GM19372 (cell line): ENCODE data around the gene LIME1.
A peak's percentile ranks its signal among the peaks of the same experiment; 100 is the strongest.
"Not testable (repeated sequence)": the region's sequence is repeated elsewhere in the genome, so short reads cannot be mapped to it uniquely, and the experiment has no call there.

ENCODE experiments used
- ATAC-seq: cut with Tn5 transposase; IDR thresholded peaks from one replicate; pipeline ENCODE4 v1.9.1; 2021; ENCODE audit warnings: mild to moderate bottlenecking, low read depth, moderate library complexity; ENCODE audit not compliant: unreplicated experiment

LIME1 gene

DNA sequence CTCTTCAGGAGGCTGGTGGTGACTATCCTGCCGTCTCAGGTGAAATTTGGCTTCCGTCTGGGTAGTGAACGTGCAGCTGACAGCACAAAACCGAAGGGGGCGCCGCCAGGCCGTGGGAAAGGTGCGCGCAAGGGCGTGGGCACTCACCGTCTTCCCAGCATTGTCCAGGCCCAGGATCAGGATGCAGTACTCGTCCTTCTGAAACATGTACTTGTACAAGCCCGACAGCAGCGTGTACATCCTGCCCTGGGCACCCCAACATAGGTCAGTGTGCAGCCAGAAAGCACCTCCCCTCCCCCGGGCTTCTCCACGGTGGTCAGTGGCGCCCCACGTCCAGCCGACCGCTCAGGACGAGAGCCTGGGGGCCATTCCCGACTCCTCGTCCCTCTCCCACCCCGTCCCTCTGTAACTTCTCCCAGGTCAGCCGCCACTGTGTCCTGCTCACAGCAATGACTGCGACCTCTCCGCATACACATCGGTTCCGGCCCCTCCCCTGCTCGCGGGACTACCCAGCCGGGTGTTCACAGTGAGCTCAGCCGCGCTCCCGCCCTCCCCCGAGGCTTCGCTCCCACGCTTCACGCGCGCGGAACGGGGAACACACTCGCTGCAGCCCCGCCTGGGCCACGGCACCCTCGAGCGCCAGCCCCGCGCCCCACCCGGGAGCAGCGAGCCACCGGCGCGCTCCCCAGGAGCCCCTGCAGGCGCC, 29.5 kb upstream of the LIME1 start:
- peak; percentile 23 for ATAC-seq

DNA sequence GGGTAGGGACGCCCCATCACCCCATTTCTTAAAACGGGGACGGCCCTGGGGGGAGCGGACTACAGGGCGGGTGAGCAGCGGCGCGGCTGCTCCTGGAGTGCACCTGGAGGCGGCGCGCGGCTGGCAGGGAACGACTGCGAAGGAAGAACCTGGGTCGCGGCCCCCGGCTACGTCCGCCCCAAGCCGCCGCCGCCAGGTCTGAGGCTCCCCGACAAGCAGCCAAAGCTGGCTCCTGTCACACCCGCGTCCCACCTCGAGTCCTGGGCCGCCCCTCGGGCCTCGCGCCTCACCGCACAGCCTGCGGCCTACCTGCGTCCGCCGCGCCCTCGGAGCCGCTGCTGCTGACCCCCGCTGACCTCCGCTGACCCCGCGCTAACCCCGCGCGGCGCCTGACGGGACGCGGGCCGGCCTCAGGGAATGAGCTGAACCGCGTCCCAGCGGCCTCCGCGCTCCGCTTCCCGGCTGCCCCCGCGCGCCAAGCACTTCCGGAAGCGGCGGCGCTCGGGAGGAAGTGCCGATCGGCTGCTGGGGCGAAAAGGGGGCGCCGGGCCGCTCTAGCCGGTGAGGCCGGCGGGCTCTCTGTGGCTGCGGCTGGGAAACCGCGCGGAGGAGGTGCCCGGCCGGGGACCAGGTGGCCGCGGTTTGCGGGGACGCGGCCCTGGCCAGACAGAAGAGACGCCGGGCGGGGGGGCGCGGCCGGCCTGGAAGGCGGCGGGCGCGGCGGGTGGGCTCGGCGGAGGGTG, 28.7 kb upstream of the LIME1 start, which contains the start of the genes ARFRP1 and ZGPAT:
Gene ARFRP1 (minus strand): TSS at position 419 of the 743 bp plus-strand sequence. CDS start 885 bp downstream, outside the sequence.
Gene ZGPAT (plus strand): TSS at position 482 of the 743 bp plus-strand sequence. CDS start 542 bp downstream, outside the sequence.
- ATAC-seq = peak; percentile 76

DNA sequence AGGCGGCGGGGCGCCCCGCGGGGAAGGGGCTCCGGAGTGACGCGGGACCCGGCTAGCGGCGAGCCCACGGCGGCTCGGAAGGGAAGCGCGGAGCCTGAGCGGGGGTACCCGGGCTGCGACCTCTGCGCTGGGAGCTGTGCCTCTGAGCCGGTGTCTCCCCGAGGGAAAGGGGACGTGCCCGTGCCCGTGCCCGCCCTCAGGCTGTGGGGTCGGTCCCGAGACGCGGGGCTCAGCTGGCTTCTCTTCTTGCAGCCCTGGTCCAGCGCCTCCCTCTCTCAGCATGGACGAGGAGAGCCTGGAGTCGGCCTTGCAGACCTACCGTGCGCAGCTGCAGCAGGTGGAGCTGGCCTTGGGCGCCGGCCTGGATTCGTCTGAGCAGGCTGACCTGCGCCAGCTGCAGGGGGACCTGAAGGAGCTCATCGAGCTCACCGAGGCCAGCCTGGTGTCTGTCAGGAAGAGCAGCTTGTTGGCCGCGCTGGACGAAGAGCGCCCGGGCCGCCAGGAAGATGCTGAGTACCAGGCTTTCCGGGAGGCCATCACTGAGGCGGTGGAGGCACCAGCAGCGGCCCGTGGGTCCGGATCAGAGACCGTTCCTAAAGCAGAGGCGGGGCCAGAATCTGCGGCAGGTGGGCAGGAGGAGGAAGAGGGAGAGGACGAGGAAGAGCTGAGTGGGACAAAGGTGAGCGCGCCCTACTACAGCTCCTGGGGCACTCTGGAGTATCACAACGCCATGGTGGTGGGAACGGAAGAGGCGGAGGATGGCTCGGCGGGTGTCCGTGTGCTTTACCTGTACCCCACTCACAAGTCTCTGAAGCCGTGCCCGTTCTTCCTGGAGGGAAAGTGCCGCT, 27.9 kb upstream of the LIME1 start:
- ATAC-seq = no peak

DNA sequence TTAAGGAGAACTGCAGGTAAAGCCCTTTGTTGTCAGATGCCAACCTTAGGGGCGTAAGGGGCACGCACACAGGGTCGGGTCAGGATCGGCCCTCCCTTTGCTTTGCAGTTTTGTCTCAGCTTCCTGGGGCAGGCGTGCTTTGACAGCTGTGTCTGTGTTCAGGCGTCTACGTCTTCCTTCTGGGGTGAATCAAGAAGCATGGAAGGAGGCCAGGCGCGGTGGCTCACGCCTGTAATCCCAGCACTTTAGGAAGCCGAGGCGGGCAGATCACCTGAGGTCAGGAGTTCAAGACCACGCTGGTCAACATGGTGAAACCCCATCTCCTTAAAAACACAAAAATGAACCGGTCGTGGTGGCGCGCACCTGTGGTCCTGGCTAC, 27.3 kb upstream of the LIME1 start:
- no peak for ATAC-seq

DNA sequence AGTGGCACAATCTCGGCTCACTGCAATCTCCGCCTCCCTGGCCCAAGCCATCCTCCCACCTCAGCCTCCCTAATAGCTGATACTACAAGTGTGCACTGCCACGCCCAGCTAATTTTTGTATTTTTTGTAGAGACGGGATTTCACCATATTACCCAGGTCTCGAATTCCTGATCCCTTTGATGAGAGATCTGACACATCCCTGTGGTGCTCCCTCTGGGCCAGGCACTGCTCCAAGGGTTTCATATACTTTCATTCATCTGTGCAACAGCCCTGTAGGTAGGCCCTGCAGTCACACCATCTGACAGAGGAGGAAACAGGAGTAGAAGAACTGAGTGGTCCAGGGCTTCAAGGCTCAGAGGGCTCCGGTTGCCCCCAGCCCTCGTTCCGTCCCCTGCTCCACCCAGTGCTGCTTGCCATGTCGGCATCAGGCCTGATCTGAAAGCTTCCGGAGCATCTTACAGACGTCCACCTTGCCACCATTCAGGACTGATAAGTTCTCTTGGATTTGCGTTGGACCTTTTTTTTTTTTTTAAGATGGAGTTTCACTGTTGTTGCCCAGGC, 25.3 kb upstream of the LIME1 start:
- ATAC-seq = no peak

DNA sequence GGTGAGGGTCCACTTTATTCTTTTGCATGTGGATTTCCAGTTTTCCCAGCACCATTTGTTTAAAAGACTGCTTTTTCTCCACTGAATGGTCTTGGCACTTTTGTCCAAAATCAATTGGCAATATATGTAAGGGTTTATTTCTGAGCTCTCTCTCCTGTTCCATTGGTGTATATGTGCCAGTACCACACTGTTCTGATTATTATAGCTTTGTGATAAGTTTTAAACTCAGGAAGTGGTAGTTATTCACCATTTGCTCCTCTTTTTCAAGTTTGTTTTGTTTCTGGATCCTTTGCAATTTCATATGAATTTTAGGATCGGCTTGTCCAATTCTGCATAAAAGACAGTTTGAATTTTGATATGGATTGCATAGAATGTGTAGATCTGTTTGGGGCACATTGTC, 24.3 kb upstream of the LIME1 start:
- no peak for ATAC-seq

DNA sequence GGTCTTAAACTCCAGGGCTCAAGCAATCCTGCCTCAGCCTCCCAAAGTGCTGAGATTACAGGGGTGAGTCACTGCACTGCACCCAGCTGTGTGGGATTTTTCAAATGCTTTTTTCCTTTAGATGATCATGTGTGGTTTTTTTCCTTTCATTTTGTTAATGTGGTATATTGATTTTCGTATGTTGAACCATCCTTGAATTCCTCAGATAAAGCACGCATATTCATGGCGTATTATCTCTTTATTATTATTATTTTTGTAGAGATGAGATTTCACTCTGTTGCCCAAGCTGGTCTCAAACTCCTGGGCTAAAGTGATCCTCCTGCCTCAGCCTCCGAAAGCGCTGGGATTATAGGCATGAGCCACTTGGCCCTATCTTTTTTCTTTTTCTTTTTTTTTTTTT, 21.6 kb upstream of the LIME1 start:
- ATAC-seq = no peak

DNA sequence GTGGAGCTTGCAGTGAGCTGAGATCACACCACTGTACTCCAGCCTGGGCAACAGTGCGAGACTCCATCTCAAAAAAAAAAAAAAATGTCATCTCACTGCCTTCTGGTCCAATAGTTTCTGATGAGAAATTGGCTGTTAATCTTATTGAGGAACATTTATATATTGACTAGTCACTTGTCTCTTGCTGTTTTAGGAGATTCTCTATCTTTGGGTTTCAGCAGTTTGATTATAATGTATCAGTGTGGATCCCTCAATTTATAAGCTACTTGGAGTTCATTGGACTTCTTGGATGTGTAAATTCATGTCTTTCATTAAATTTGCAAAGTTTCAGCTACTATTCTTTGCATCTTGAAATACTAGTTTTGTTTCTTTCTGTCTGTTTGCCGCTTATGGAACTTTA, 17.5 kb upstream of the LIME1 start:
- no peak for ATAC-seq

DNA sequence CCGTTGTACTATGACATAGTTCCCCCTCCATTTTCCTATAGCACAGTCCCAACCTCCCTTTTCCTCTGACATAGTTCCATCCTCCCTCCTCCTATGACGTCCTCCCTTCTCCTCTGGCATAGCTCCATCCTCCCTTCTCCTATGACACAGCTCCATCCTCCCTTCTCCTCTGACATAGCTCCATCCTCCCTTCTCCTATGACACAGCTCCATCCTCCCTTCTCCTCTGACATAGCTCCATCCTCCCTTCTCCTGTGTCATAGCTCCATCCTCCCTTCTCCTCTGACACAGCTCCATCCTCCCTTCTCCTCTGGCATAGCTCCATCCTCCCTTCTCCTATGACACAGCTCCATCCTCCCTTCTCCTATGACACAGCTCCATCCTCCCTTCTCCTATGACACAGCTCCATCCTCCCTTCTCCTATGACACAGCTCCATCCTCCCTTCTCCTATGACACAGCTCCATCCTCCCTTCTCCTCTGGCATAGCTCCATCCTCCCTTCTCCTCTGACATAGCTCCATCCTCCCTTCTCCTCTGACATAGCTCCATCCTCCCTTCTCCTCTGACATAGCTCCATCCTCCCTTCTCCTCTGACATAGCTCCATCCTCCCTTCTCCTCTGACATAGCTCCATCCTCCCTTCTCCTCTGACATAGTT, 13.4 kb upstream of the LIME1 start:
- ATAC-seq = not testable (repeated sequence)

DNA sequence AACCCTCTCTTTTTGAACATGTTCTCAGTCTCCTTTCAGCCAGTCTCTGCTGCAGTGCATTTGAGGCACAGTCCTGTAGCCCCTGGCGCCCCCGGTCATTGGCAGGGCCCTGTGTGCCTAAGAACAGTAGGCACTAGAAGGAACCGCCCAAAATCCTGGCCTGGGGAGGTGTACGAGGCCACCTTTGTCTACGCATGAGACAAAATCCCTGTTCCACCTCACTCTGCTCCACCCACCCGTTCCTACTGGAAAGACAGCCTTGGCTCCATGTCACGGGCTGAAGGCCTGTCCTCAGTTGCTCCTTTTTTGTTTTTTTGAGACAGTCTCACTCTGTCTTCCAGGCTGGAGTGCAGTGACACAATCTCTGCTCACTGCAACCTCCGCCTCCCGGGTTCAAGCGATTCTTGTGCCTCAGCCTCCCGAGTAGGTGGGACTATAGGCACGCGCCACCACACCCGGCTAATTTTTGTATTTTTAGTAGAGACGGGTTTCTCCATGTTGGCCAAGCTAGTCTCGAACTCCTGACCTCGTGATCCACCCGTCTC, 6.2 kb upstream of the LIME1 start:
- not testable (repeated sequence) for ATAC-seq

DNA sequence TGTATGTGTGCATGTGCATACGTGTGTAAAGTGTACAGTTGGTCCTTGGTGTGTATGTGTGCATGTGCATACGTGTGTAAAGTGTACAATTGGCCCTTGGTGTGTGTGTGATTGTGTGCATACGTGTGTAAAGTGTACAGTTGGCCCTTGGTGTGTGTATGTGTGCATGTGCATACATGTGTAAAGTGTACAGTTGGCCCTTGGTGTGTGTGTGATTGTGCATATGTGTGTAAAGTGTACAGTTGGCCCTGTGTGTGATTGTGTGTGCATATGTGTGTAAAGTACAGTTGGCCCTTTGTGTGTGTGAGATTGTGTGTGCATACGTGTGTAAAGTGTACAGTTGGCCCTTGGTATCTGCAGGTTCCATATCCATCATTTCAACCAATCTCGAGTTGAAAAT, 5.1 kb upstream of the LIME1 start:
- no peak for ATAC-seq

DNA sequence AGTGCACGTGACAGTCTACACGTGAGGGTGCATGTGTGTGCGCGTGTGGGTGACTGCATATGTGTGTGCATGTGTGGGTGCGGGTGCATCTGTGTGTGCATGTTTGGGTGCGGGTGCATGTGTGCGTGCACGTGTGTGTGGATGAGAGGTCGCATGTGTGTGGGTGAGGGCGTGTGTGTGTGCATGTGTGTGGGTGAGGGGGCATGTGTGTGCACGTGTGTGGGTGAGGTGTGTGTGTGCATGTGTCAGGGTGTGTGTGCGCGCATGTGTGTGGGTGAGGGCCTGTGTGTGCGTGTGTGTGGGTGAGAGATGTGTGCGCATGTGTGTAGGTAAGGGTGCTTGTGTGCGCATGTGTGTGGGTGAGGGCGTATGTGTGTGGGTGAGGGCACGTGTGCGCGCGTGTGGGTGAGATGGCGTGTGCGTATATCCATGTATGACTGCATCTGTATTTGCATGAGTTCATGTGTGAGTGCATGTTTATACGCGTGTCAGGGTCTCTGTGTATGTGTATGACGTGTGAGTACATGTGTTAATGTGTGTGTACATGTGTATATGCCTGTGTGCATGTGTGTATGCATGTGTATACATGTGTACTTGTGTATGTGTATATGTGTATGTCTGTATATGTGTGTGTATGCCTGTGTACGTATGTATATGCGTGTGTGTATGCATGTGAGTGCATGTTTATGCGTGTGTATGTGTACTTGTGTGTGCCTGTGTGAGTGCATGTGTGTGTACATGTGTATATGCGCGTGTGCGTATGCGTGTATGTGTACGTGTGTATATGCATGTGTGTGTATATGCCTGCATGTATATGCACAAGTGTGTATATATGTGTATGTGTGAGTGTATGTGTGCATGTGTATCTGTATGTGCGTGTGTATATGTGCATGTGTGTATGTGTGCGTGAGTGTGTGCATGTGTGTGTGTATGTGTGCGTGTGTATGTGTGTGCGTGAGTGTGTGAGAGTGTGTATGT, 4.1 kb upstream of the LIME1 start:
- no peak for ATAC-seq

DNA sequence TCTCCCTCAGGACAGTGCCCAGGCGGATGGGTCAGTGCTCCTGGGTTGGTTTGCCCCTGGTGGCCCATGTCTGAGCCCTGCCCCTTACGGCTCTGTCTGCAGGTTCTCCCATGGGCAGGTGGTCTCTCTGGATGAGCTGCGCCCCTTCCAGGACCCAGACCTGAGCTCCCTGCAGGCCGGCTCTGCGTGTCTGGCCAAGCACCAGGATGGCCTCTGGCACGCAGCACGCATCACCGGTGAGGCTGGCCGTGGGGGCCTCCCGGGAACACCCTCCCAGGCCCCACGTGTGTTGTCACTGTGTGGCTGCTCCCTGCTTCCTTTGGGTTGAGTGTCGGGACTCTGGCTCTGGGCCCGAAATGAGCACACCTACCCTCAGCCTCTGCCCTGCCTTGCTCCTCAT, 3.3 kb upstream of the LIME1 start:
- ATAC-seq = no peak

DNA sequence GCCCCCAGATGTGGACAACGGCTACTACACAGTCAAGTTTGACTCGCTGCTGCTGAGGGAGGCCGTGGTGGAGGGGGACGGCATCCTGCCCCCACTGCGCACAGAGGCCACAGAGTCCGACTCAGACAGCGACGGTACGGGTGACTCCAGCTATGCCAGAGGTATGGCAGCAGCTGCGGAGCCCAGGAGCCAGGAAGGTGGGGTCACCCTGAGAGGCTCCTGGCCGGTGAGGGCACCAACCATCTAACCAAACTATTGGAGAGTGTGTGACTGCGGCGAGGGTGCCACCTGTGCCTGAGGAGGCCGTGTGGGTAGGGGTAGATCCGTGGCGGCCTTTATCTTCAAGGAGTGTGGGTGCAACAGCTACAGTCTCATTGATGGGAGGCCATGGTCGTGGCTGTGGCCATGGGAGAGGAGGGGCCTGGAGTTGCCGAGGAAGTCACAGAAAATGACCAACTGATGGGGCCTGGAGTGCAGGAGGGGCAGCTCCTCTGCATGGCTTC, 2.8 kb upstream of the LIME1 start:
- no peak for ATAC-seq

DNA sequence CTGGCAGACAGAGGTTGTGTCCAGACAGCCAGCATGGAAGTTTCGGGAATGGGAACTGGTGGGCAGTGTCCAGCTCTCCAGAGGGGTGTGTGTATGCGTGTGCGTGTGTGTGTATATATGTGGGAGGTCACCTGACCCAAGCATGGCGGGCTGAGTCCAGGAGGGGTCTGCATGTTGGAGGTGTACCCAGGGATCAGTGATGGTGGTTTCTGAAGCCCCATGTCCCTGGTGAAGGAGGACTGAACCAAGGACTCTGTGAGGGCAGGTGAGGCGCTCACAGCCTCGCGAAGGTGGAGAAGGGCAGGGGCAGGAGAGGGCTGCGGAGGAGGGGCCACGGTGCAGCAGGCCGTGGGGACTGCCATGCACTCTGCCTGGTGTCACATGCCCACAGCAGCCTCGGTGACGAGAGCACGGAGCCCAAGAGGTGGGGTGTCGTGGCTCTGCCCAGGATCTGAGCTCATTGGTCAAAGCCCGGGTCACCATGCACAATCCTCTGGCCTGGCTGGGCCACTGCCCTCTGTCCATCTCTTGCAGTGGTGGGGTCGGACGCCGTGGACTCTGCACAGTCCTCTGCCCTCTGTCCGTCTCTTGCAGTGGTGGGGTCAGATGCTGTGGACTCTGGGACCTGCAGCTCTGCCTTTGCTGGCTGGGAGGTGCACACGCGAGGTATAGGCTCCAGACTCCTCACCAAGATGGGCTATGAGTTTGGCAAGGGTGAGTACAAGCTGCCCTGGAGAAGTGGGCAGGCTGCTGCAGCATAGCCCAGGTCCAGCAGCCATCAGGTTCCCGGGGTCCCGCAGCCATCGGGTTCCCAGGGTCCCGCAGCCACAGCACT, 2.1 kb upstream of the LIME1 start:
- no peak for ATAC-seq

DNA sequence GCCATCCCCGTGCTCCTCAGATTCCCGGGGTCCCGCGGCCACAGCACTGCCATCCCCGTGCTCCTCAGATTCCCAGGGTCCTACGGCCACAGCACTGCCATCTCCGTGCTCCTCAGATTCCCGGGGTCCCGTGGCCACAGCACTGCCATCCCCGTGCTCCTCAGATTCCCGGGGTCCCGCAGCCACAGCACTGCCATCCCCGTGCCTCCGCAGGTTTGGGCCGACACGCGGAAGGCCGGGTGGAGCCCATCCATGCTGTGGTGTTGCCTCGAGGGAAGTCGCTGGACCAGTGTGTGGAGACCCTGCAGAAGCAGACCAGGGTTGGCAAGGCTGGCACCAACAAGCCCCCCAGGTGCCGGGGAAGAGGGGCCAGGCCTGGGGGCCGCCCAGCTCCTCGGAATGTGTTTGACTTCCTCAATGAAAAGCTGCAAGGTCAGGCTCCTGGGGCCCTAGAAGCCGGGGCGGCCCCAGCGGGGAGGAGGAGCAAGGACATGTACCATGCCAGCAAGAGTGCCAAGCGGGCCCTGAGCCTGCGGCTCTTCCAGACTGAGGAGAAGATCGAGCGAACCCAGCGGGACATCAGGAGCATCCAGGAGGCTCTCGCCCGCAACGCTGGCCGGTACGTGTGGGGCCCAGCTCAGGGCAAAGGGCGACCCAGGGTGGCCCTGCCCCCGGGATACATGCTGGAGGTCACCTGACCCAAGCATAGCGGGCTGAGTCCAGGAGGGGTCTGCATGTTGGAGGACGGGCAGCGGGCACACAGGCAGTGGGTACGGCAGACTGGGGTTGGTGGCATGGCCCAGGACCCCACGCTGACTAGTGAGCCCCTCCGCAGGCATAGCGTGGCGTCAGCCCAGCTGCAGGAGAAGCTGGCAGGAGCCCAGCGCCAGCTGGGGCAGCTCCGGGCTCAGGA, 1.3 kb upstream of the LIME1 start:
- ATAC-seq = no peak
